ENCODE results near the gene DCAF17. TPM values are rescaled to one million over a fixed set of nuclear protein-coding genes. Genes with fewer than 3 reads are reported as not detected.

The DCAF17 gene
- total and polyA plus RNA-seq, 8 donors = 1.2 to 33.9 (median 12.0) TPM

DNA sequence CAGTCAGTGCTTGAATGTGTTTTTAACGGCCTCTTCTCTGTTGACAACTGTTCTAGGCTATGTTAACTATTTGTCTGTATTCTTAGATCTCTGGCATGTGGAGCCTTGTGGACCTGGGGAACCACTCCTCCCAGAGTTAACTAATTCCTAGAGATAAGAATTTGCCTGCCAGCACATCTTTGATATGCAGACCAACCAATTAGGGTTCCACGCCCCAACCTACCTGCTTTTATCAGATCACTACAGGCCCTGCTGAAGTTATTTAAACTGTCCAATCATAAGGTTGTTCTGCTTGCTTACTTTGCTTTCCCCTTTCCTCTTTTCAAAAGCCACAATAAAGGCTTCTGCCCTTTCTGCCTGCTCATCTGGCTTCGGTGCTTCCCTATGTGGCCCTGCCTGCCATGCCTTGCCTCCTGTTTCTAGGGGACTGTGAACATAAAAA, 79.7 kb downstream of the DCAF17 start:
- H3K36me3 ChIP-seq = no peaks in the 10 kb centered on the region
- TF ChIP-seq POLR2AphosphoS5 (IDR thresholded peaks at IDR 0.05) (no peak), POLR2A (IDR thresholded peaks at IDR 0.05) (no peak), EP300 (IDR thresholded peaks at IDR 0.05) (no peak)
- TF ChIP-seq, protein P1, sequence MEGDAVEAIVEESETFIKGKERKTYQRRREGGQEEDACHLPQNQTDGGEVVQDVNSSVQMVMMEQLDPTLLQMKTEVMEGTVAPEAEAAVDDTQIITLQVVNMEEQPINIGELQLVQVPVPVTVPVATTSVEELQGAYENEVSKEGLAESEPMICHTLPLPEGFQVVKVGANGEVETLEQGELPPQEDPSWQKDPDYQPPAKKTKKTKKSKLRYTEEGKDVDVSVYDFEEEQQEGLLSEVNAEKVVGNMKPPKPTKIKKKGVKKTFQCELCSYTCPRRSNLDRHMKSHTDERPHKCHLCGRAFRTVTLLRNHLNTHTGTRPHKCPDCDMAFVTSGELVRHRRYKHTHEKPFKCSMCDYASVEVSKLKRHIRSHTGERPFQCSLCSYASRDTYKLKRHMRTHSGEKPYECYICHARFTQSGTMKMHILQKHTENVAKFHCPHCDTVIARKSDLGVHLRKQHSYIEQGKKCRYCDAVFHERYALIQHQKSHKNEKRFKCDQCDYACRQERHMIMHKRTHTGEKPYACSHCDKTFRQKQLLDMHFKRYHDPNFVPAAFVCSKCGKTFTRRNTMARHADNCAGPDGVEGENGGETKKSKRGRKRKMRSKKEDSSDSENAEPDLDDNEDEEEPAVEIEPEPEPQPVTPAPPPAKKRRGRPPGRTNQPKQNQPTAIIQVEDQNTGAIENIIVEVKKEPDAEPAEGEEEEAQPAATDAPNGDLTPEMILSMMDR (IDR thresholded peaks at IDR 0.05) = no peak
- no peak overlapping the region for H3K27ac ChIP-seq
- no peak for DNase-seq
- H3K4me3 ChIP-seq = no peak overlapping the region
- no peaks in the 10 kb centered on the region for H3K27me3 ChIP-seq
- H3K9me3 ChIP-seq = no peaks in the 10 kb centered on the region
- intact Hi-C loops (cut with DNase I; ENCODE audit: low total_unique reads) = no loop called here
- 21 to 45% (median 29%) methylated on average over 3 of the region's 3 CpGs for WGBS, 5 donors
- H3K4me1 ChIP-seq = no peaks in the 10 kb centered on the region

DNA sequence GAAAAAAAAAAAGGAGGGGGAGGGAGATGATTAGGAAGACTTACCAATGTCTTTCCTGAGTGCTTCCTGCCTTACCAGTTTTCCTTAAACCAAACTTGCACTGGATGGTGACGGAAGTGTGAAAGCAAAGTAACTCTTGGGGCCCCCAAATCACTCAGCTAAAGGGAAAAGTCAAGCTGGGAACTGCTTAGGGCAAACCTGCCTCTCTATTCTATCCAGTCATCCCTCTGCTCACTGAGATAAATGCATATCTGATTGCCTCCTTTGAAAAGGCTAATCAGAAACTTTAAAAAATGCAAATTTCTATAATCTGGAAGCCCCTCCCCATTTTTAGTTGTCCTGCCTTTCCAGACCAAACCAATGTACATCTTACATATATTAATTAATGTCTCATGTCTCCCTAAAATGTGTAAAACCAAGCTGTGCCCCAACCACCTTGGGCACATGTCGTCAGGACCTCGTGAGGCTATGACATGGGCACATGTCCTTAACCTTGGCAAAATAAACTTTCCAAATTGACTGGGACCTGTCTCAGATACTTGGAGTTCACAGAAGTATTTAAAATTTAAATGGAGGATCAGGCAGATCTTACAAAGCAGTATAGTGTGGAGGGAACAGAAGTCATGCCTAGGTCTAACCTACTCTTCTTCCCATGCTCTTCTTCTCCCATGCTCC, 81.0 kb downstream of the DCAF17 start:
- WGBS, 5 donors = 91 to 96% (median 95%) methylated on average over 3 of the region's 3 CpGs
- H3K27me3 ChIP-seq = no peaks in the 10 kb centered on the region
- no peaks in the 10 kb centered on the region for H3K36me3 ChIP-seq
- TF ChIP-seq EP300 (IDR thresholded peaks at IDR 0.05) (no peak), POLR2A (IDR thresholded peaks at IDR 0.05) (no peak), POLR2AphosphoS5 (IDR thresholded peaks at IDR 0.05) (no peak)
- TF ChIP-seq, protein P1 (IDR thresholded peaks at IDR 0.05) = no peak
- no peaks in the 10 kb centered on the region for H3K9me3 ChIP-seq
- no peak overlapping the region for H3K27ac ChIP-seq
- H3K4me1 ChIP-seq = no peaks in the 10 kb centered on the region
- DNase-seq = no peak
- H3K4me3 ChIP-seq = no peak overlapping the region
- intact Hi-C loops (cut with DNase I; ENCODE audit: low total_unique reads) = no loop called here

DNA sequence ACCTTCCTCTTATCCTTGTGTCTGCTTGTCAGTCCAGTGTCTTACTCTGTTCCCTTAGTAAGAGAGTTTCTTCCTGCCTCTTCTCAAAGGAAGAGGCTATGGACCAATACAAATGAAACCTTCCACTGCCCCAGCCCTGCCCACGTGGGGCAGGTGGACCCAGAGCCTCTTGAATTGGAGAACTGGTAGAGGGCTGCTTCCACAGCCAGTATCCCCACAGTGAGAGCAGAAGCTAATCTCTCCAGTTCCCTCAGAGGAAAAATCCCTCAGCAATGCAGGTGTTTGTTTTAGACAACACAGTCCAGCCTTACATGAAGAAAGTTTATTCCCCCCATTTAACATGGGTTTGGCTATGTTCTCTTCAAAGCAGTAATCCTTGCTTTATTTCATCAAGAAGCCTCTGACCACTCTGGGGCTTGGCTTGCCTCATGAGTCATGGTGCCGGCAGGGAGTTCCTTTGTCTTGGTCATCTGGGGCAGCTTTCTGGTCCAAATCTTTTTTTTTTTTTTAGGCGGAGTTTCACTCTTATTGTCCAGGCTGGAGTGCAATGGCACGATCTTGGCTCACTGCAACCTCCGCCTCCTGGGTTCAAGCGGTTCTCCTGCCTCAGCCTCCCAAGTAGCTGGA, 81.8 kb downstream of the DCAF17 start:
- intact Hi-C loops (cut with DNase I; ENCODE audit: low total_unique reads) = no loop called here

DNA sequence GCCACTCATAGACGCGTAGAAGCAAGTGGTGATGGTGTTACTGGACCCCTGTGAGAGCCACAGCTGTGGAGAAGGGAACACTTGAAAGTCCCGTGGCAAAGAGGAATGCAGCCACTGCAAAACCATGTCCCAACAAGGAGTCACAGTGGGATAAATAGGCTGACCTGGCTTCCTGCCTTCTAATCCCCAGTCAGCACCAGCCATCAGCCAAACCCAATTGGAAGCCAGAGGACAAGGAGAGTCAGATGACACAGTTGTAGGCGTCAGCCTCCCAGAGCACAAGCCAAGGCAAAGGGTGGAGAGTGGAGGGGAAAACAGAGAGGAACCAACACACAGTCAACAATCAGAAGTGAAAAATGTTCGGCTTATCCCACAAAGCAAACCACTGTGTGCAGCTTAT, 82.8 kb downstream of the DCAF17 start:
- TF ChIP-seq POLR2AphosphoS5 (IDR thresholded peaks at IDR 0.05) = no peak
- TF ChIP-seq, protein P1 (IDR thresholded peaks at IDR 0.05) = no peak
- TF ChIP-seq EP300 (IDR thresholded peaks at IDR 0.05) = no peak
- TF ChIP-seq POLR2A (IDR thresholded peaks at IDR 0.05) = no peak
- DNase-seq = no peak
- Histone ChIP-seq H3K9me3 (no peaks in the 10 kb centered on the region), H3K27ac (no peak overlapping the region), H3K4me1 (peaks cover 0 to 12% (median 8%) of the 10 kb centered on the region in 4 donors), H3K36me3 (no peaks in the 10 kb centered on the region), H3K4me3 (no peak overlapping the region), H3K27me3 (no peaks in the 10 kb centered on the region)
- intact Hi-C loops (cut with DNase I; ENCODE audit: low total_unique reads) = no loop called here
- WGBS, 5 donors = 83 to 97% (median 89%) methylated on average over 5 of the region's 5 CpGs

More for the DNA sequence above, 81.8 kb downstream of the DCAF17 start:
- no peak for DNase-seq
- Histone ChIP-seq H3K27ac (no peak overlapping the region), H3K36me3 (no peaks in the 10 kb centered on the region), H3K4me1 (peaks cover 0 to 3% (median under 1%) of the 10 kb centered on the region in 4 donors), H3K4me3 (no peak overlapping the region), H3K27me3 (no peaks in the 10 kb centered on the region), H3K9me3 (no peaks in the 10 kb centered on the region)
- TF ChIP-seq, protein P1 (IDR thresholded peaks at IDR 0.05) = no peak
- TF ChIP-seq POLR2AphosphoS5 (IDR thresholded peaks at IDR 0.05) (no peak), POLR2A (IDR thresholded peaks at IDR 0.05) (no peak), EP300 (IDR thresholded peaks at IDR 0.05) (no peak)
- 64 to 70% (median 70%) methylated on average over 6 of the region's 6 CpGs for WGBS, 5 donors
